OCI-LY3 (cell line): Measurements from ENCODE around the gene PLEKHF1.

Source experiments
- CTCF ChIP-seq: fragments of 200-600, 300-600 bp; sonication (generic); IDR thresholded peaks from 2 replicates; pipeline ENCODE4 v1.5.1; 2014; ENCODE audit warnings: antibody characterized with exemption, low read length, low read depth
- EZH2phosphoT487 ChIP-seq: fragments of 200-600 bp; shearing (Covaris generic); IDR thresholded peaks from 2 replicates; pipeline ENCODE4 v1.6.1; 2018; ENCODE audit warnings: antibody characterized with exemption, mixed run types, low read depth

GRCh38 chr19:29715701-29716581 is 50.7 kb downstream of the PLEKHF1 start:
- no peak for TF ChIP-seq CTCF
- TF ChIP-seq EZH2phosphoT487, result no peak
